MCF 10A (cell line): ENCODE measurements around the gene CAMTA1. TPM values are rescaled to one million over a fixed set of nuclear protein-coding genes. Genes with fewer than 3 reads are reported as not detected.

Experiments
- BruUV-seq: library from RNA; stranded (reverse); fragments of 400-500 nt; replicated peaks from 2 replicates; lab custom pipeline; 2021; lab: Mats Ljungman, UMichigan
- CTCF ChIA-PET: fragments of 300-600 bp; sonication (Branson Sonifier 250); formaldehyde crosslinking; extraction: SDS; loops from one replicate; lab custom pipeline; 2021; ENCODE audit warnings: antibody characterized with exemption, inconsistent platforms; lab: Yijun Ruan, JAX
- POLR2A ChIA-PET: fragments of 300-600, 350-650 bp; sonication (Branson Sonifier 250); formaldehyde crosslinking; extraction: SDS; loops from one replicate; lab custom pipeline; 2020; ENCODE audit warnings: antibody characterized with exemption, inconsistent platforms; lab: Yijun Ruan, JAX
- DNase-seq: peaks from one replicate; pipeline ENCODE4 v3.0.0-alpha.2; 2018; ENCODE audit not compliant: unreplicated experiment
- H3K27ac Mint-ChIP-seq: one replicate; pipeline ENCODE4 v1.8.0; 2022; ENCODE audit warnings: mild to moderate bottlenecking, low read depth, mixed read lengths; ENCODE audit not compliant: unreplicated experiment
- H3K27me3 Mint-ChIP-seq: one replicate; pipeline ENCODE4 v1.8.0; 2022; ENCODE audit warnings: mixed read lengths; ENCODE audit not compliant: insufficient read depth, unreplicated experiment
- H3K36me3 Mint-ChIP-seq: one replicate; pipeline ENCODE4 v1.8.0; 2022; ENCODE audit warnings: mild to moderate bottlenecking, moderate library complexity, mixed read lengths; ENCODE audit not compliant: insufficient read depth, unreplicated experiment
- H3K4me1 Mint-ChIP-seq: one replicate; pipeline ENCODE4 v1.8.0; 2022; ENCODE audit warnings: mixed read lengths; ENCODE audit not compliant: insufficient read depth, unreplicated experiment
- H3K4me3 Mint-ChIP-seq: one replicate; pipeline ENCODE4 v1.8.0; 2022; ENCODE audit warnings: mild to moderate bottlenecking, moderate library complexity, mixed read lengths; ENCODE audit not compliant: unreplicated experiment
- H3K9me3 Mint-ChIP-seq: one replicate; pipeline ENCODE4 v1.8.0; 2022; ENCODE audit warnings: mixed read lengths; ENCODE audit not compliant: unreplicated experiment
- CTCF ChIP-seq: fragments of 200-600 bp; IDR thresholded peaks from one replicate; pipeline ENCODE4 v1.8.0; 2022; ENCODE audit warnings: antibody characterized with exemption, mild to moderate bottlenecking; ENCODE audit not compliant: unreplicated experiment
- intact Hi-C: fragments of 100-400 bp; cut with micrococcal nuclease; formaldehyde crosslinking; loops from 2 replicates; pipeline ENCODE4 v1.14.1; 2022
- total RNA-seq: library from RNA; stranded (reverse); gene quantifications from 2 replicates; pipeline ENCODE4 v1.2.3, GENCODE V29; 2022

Gene CAMTA1
- total RNA-seq, 1 experiment from 2014 or later, result 74.1 TPM

- no peaks in the 10 kb centered on the region for H3K36me3 Mint-ChIP-seq
- DNase-seq, result no peak
- BruUV-seq, result no TSS peak
- H3K27me3 Mint-ChIP-seq, result no peaks in the 10 kb centered on the region
- intact Hi-C loops, result no loop called here
- H3K4me1 Mint-ChIP-seq, result no peaks in the 10 kb centered on the region
- ChIA-PET POLR2A (no interaction called here), CTCF (no interaction called here)
- H3K9me3 Mint-ChIP-seq, result peaks cover 7% of the 10 kb centered on the region
- H3K4me3 Mint-ChIP-seq, result no peak overlapping the region
- no peak for TF ChIP-seq CTCF
- H3K27ac Mint-ChIP-seq, result no peak overlapping the region
Measured at GRCh38 chr1:7322912-7323311, 537.7 kb downstream of the CAMTA1 start.

- no peak for TF ChIP-seq CTCF
- CTCF ChIA-PET, result no interaction called here
- no TSS peak for BruUV-seq
- Mint-ChIP-seq H3K4me3 (no peak overlapping the region), H3K36me3 (no peaks in the 10 kb centered on the region), H3K27ac (no peak overlapping the region), H3K27me3 (no peaks in the 10 kb centered on the region), H3K4me1 (no peaks in the 10 kb centered on the region), H3K9me3 (peaks cover 7% of the 10 kb centered on the region)
- no peak for DNase-seq
- POLR2A ChIA-PET, result no interaction called here
- intact Hi-C loops, result no loop called here
Measured at GRCh38 chr1:7325254-7325653, 540.0 kb downstream of the CAMTA1 start.

- Mint-ChIP-seq H3K36me3 (no peaks in the 10 kb centered on the region), H3K27ac (no peak overlapping the region), H3K4me3 (no peak overlapping the region), H3K27me3 (no peaks in the 10 kb centered on the region), H3K4me1 (no peaks in the 10 kb centered on the region), H3K9me3 (peaks cover 7% of the 10 kb centered on the region)
- POLR2A ChIA-PET, result no interaction called here
- CTCF ChIA-PET, result no interaction called here
- no peak for TF ChIP-seq CTCF
- BruUV-seq, result no TSS peak
- DNase-seq, result no peak
- intact Hi-C loops, result no loop called here
Measured at GRCh38 chr1:7326366-7326765, 541.1 kb downstream of the CAMTA1 start.

GRCh38 chr1:7327849-7328248 lies 542.6 kb downstream of the CAMTA1 start:
- peaks cover 7% of the 10 kb centered on the region for H3K9me3 Mint-ChIP-seq
- H3K4me1 Mint-ChIP-seq, result no peaks in the 10 kb centered on the region
- no peaks in the 10 kb centered on the region for H3K36me3 Mint-ChIP-seq
- no TSS peak for BruUV-seq
- TF ChIP-seq CTCF, result no peak
- H3K27me3 Mint-ChIP-seq, result no peaks in the 10 kb centered on the region
- H3K27ac Mint-ChIP-seq, result no peak overlapping the region
- DNase-seq, result no peak
- intact Hi-C loops, result no loop called here
- CTCF ChIA-PET, result interaction anchor here (0.7 kb wide), 1 partner anchor 339 kb away, joined by 3 read pairs; no protein-coding TSS in a partner anchor
- POLR2A ChIA-PET, result no interaction called here
- H3K4me3 Mint-ChIP-seq, result no peak overlapping the region
